Activated effector memory CD4-positive, alpha-beta T cell treated with Interleukin-2 at 50 U/mL for 16 hours (primary cell): ENCODE data around the gene GGTLC1.
"Not testable (repeated sequence)": the region's sequence is repeated elsewhere in the genome, so short reads cannot be mapped to it uniquely, and the experiment has no call there.

Experiments used
- DNase-seq: peaks from one replicate; pipeline ENCODE4 v3.0.0-alpha.2; 2020

The GGTLC1 gene

GRCh38 chr20:23994001-23994633 lies 5.5 kb upstream of the GGTLC1 start:
- not testable (repeated sequence) for DNase-seq

GRCh38 chr20:23993440-23993839 lies 4.9 kb upstream of the GGTLC1 start:
- DNase-seq, result not testable (repeated sequence)

GRCh38 chr20:23990296-23990695 lies 1.7 kb upstream of the GGTLC1 start:
- DNase-seq, result not testable (repeated sequence)

GRCh38 chr20:23988966-23989365 lies 387 bp upstream of the GGTLC1 start:
- not testable (repeated sequence) for DNase-seq

- not testable (repeated sequence) for DNase-seq
These were observed 1.9 kb downstream of the GGTLC1 start for GRCh38 chr20:23986716-23987115.

- not testable (repeated sequence) for DNase-seq
These were observed 2.3 kb downstream of the GGTLC1 start for GRCh38 chr20:23986310-23986709.

- DNase-seq, result not testable (repeated sequence)
These were observed 2.8 kb downstream of the GGTLC1 start for GRCh38 chr20:23985790-23986225.

GRCh38 chr20:23985066-23985789 lies 3.4 kb downstream of the GGTLC1 start:
- not testable (repeated sequence) for DNase-seq

- DNase-seq, result not testable (repeated sequence)
These were observed 4.0 kb downstream of the GGTLC1 start for GRCh38 chr20:23984476-23985023.

- DNase-seq, result not testable (repeated sequence)
These were observed 6.2 kb downstream of the GGTLC1 start for GRCh38 chr20:23982112-23983018.

GRCh38 chr20:23981526-23981925 lies 7.1 kb downstream of the GGTLC1 start:
- not testable (repeated sequence) for DNase-seq

GRCh38 chr20:23981014-23981413 lies 7.6 kb downstream of the GGTLC1 start:
- not testable (repeated sequence) for DNase-seq

GRCh38 chr20:23979899-23980811 lies 8.4 kb downstream of the GGTLC1 start:
- not testable (repeated sequence) for DNase-seq

GRCh38 chr20:23979380-23979779 lies 9.2 kb downstream of the GGTLC1 start:
- DNase-seq, result not testable (repeated sequence)

- DNase-seq, result not testable (repeated sequence)
These were observed 10.1 kb downstream of the GGTLC1 start for GRCh38 chr20:23978457-23978856.

- DNase-seq, result no peak
These were observed 13.6 kb downstream of the GGTLC1 start for GRCh38 chr20:23974966-23975365.

GRCh38 chr20:23971310-23971709 lies 17.3 kb downstream of the GGTLC1 start:
- DNase-seq, result no peak

GRCh38 chr20:23970049-23970448 lies 18.5 kb downstream of the GGTLC1 start:
- DNase-seq, result no peak

GRCh38 chr20:23967616-23967979 lies 21.0 kb downstream of the GGTLC1 start:
- DNase-seq, result no peak

- no peak for DNase-seq
These were observed 21.5 kb downstream of the GGTLC1 start for GRCh38 chr20:23966927-23967615.

GRCh38 chr20:23966298-23966697 lies 22.3 kb downstream of the GGTLC1 start:
- no peak for DNase-seq
